Measurements from ENCODE around the gene ZBED2. TPM values are rescaled to one million over a fixed set of nuclear protein-coding genes. Genes with fewer than 3 reads are reported as not detected.

The ZBED2 gene
- total and polyA plus RNA-seq, 2 donors (not counting 1 experiment from before 2014, with no cell fraction given) = 0.06 TPM; not detected in 1

GRCh38 chr3:111594781-111595180 is 365 bp downstream of the ZBED2 start:
- H3K79me2 ChIP-seq (ENCODE audit: control insufficient read depth, insufficient read depth, low read length) = no peaks in the 10 kb centered on the region
- H3K4me3 ChIP-seq (replicated peaks in 1 of 4; ENCODE audit: control extremely low read depth in 1 of 4, insufficient read depth in 1 of 4, low read depth in 3 of 4, low read length in 4 of 4) = no peak overlapping the region
- H3K9me3 ChIP-seq (ENCODE audit: control insufficient read depth, insufficient read depth, low read depth, low read length) = no peaks in the 10 kb centered on the region
- H3K27me3 ChIP-seq (ENCODE audit: control insufficient read depth, insufficient read depth, low read length) = no peaks in the 10 kb centered on the region
- no peak overlapping the region for H2AFZ ChIP-seq (ENCODE audit: low read length)
- TF ChIP-seq CTCF (conservative IDR thresholded peaks at IDR 0.05 in 1 of 2, IDR thresholded peaks at IDR 0.05 in 1 of 2; ENCODE audit: low read depth in 1 of 2, low read length in 2 of 2) = no peak
- H4K20me1 ChIP-seq (ENCODE audit: control insufficient read depth, extremely low read depth, insufficient read depth, low read length) = no peaks in the 10 kb centered on the region
- H3K4me1 ChIP-seq (ENCODE audit: control insufficient read depth, extremely low read depth, insufficient read depth, low read length) = peaks cover 8% of the 10 kb centered on the region
- H3K4me2 ChIP-seq (ENCODE audit: extremely low read depth, insufficient read depth, low read length) = no peak overlapping the region
- DNase-seq (ENCODE audit: low read depth in 2 of 2) = no peak
- H3K36me3 ChIP-seq (ENCODE audit: control insufficient read depth, insufficient read depth, low read length) = no peaks in the 10 kb centered on the region
- H3K9ac ChIP-seq (ENCODE audit: insufficient read depth, low read length) = no peak overlapping the region
- H3K27ac ChIP-seq (ENCODE audit: insufficient read depth, low read length) = no peak overlapping the region

GRCh38 chr3:111594205-111594604 is 941 bp downstream of the ZBED2 start:
- H3K27me3 ChIP-seq (ENCODE audit: control insufficient read depth, insufficient read depth, low read length) = no peaks in the 10 kb centered on the region
- H2AFZ ChIP-seq (ENCODE audit: low read length) = no peak overlapping the region
- no peak overlapping the region for H3K4me3 ChIP-seq (replicated peaks in 1 of 4; ENCODE audit: control extremely low read depth in 1 of 4, insufficient read depth in 1 of 4, low read depth in 3 of 4, low read length in 4 of 4)
- H3K27ac ChIP-seq (ENCODE audit: insufficient read depth, low read length) = no peak overlapping the region
- peaks cover 8% of the 10 kb centered on the region for H3K4me1 ChIP-seq (ENCODE audit: control insufficient read depth, extremely low read depth, insufficient read depth, low read length)
- TF ChIP-seq CTCF (conservative IDR thresholded peaks at IDR 0.05 in 1 of 2, IDR thresholded peaks at IDR 0.05 in 1 of 2; ENCODE audit: low read depth in 1 of 2, low read length in 2 of 2) = no peak
- TF ChIP-seq EZH2 (IDR thresholded peaks at IDR 0.05; ENCODE audit: low read length, missing control alignments) = no peak
- no peak overlapping the region for H3K9ac ChIP-seq (ENCODE audit: insufficient read depth, low read length)
- no peaks in the 10 kb centered on the region for H3K79me2 ChIP-seq (ENCODE audit: control insufficient read depth, insufficient read depth, low read length)
- H3K9me3 ChIP-seq (ENCODE audit: control insufficient read depth, insufficient read depth, low read depth, low read length) = no peaks in the 10 kb centered on the region
- DNase-seq (ENCODE audit: low read depth in 2 of 2) = peak; percentile 17 to 96
- no peaks in the 10 kb centered on the region for H4K20me1 ChIP-seq (ENCODE audit: control insufficient read depth, extremely low read depth, insufficient read depth, low read length)
- H3K36me3 ChIP-seq (ENCODE audit: control insufficient read depth, insufficient read depth, low read length) = no peaks in the 10 kb centered on the region
- no peak overlapping the region for H3K4me2 ChIP-seq (ENCODE audit: extremely low read depth, insufficient read depth, low read length)

GRCh38 chr3:111593666-111594065 is 1.5 kb downstream of the ZBED2 start:
- H3K9me3 ChIP-seq (ENCODE audit: control insufficient read depth, insufficient read depth, low read depth, low read length) = no peaks in the 10 kb centered on the region
- no peak overlapping the region for H2AFZ ChIP-seq (ENCODE audit: low read length)
- H4K20me1 ChIP-seq (ENCODE audit: control insufficient read depth, extremely low read depth, insufficient read depth, low read length) = no peaks in the 10 kb centered on the region
- no peak overlapping the region for H3K4me3 ChIP-seq (replicated peaks in 1 of 4; ENCODE audit: control extremely low read depth in 1 of 4, insufficient read depth in 1 of 4, low read depth in 3 of 4, low read length in 4 of 4)
- no peaks in the 10 kb centered on the region for H3K27me3 ChIP-seq (ENCODE audit: control insufficient read depth, insufficient read depth, low read length)
- H3K4me1 ChIP-seq (ENCODE audit: control insufficient read depth, extremely low read depth, insufficient read depth, low read length) = peaks cover 8% of the 10 kb centered on the region
- H3K4me2 ChIP-seq (ENCODE audit: extremely low read depth, insufficient read depth, low read length) = no peak overlapping the region
- no peak overlapping the region for H3K27ac ChIP-seq (ENCODE audit: insufficient read depth, low read length)
- DNase-seq (ENCODE audit: low read depth in 2 of 2) = no peak
- no peaks in the 10 kb centered on the region for H3K36me3 ChIP-seq (ENCODE audit: control insufficient read depth, insufficient read depth, low read length)
- H3K79me2 ChIP-seq (ENCODE audit: control insufficient read depth, insufficient read depth, low read length) = no peaks in the 10 kb centered on the region
- H3K9ac ChIP-seq (ENCODE audit: insufficient read depth, low read length) = no peak overlapping the region
- TF ChIP-seq CTCF (conservative IDR thresholded peaks at IDR 0.05 in 1 of 2, IDR thresholded peaks at IDR 0.05 in 1 of 2; ENCODE audit: low read depth in 1 of 2, low read length in 2 of 2) (no peak), EZH2 (IDR thresholded peaks at IDR 0.05; ENCODE audit: low read length, missing control alignments) (no peak)
